ENCODE data around the gene STAU1.

STAU1 gene

DNA sequence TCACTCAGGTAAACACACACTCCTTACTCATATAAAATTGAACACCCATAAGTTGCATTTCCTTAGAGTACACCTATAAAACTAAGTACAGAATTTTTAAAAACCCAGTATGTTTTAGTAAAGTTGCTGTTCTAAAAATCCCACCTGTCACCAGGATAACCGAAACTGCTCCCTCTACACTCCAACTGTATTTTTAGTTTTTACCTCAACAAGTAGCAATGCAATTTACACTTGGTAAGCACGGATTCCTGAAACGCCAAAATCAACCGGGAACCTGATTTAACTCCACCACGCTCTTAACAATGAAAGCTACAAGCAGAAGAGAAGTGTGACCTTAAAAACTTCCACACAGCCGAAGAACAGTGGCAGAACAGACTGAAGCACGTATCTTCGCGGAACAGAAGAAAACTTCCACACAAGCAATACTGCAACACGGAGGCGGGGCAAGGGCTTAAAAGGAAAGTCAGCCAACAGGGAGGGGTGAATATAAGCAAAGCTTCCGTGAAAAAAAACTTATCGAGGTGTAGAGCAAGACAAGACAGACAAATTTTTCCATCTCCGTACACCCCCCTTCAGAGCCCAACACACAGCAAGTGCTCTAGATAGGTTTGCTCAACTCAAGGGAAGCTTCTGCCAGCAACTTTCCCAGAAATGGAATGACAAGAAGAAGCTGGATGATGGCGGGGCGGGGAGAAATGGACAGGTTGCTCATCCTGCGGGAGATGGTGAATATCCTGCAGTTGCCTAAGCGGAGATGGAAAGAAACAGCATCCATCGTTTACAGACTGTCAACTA, 1.4 kb downstream of the STAU1 start (continued):
- TF ChIP-seq ZNF341 (tag by site-specific recombination; IDR thresholded peaks at IDR 0.05; ENCODE audit: low read depth) (peak; percentile 51), KLF10 (tag by site-specific recombination; IDR thresholded peaks at IDR 0.05) (no peak), SP2 (tag by site-specific recombination; IDR thresholded peaks at IDR 0.05) (peak; percentile 20; the same call in 1 of the 2 replicates), ZNF658 (tag by site-specific recombination; IDR thresholded peaks at IDR 0.05) (no peak), ZNF571 (tag by site-specific recombination; IDR thresholded peaks at IDR 0.05) (no peak), PRDM1 (tag by site-specific recombination; IDR thresholded peaks at IDR 0.05) (peak; percentile 77; the same call in 1 of the 2 replicates), ZNF677 (tag by site-specific recombination; IDR thresholded peaks at IDR 0.05) (no peak), ZNF792 (tag by site-specific recombination; IDR thresholded peaks at IDR 0.05) (no peak), ZBTB17 (tag by site-specific recombination; IDR thresholded peaks at IDR 0.05) (peak; percentile 59; the same call in 1 of the 2 replicates), ZNF404 (tag by site-specific recombination; IDR thresholded peaks at IDR 0.05) (no peak), ZNF311 (tag by site-specific recombination; IDR thresholded peaks at IDR 0.05; ENCODE audit: borderline replicate concordance) (no peak)
- TF ChIP-seq, protein P1, sequence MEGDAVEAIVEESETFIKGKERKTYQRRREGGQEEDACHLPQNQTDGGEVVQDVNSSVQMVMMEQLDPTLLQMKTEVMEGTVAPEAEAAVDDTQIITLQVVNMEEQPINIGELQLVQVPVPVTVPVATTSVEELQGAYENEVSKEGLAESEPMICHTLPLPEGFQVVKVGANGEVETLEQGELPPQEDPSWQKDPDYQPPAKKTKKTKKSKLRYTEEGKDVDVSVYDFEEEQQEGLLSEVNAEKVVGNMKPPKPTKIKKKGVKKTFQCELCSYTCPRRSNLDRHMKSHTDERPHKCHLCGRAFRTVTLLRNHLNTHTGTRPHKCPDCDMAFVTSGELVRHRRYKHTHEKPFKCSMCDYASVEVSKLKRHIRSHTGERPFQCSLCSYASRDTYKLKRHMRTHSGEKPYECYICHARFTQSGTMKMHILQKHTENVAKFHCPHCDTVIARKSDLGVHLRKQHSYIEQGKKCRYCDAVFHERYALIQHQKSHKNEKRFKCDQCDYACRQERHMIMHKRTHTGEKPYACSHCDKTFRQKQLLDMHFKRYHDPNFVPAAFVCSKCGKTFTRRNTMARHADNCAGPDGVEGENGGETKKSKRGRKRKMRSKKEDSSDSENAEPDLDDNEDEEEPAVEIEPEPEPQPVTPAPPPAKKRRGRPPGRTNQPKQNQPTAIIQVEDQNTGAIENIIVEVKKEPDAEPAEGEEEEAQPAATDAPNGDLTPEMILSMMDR (tag by site-specific recombination; IDR thresholded peaks at IDR 0.05) = 0 out of 2 replicates have a peak, but pooled peaks have one; percentile 7
- TF ChIP-seq, protein P2, sequence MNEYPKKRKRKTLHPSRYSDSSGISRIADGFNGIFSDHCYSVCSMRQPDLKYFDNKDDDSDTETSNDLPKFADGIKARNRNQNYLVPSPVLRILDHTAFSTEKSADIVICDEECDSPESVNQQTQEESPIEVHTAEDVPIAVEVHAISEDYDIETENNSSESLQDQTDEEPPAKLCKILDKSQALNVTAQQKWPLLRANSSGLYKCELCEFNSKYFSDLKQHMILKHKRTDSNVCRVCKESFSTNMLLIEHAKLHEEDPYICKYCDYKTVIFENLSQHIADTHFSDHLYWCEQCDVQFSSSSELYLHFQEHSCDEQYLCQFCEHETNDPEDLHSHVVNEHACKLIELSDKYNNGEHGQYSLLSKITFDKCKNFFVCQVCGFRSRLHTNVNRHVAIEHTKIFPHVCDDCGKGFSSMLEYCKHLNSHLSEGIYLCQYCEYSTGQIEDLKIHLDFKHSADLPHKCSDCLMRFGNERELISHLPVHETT (tag by site-specific recombination; IDR thresholded peaks at IDR 0.05) = 0 out of 2 replicates have a peak, but pooled peaks have one; percentile 10

DNA sequence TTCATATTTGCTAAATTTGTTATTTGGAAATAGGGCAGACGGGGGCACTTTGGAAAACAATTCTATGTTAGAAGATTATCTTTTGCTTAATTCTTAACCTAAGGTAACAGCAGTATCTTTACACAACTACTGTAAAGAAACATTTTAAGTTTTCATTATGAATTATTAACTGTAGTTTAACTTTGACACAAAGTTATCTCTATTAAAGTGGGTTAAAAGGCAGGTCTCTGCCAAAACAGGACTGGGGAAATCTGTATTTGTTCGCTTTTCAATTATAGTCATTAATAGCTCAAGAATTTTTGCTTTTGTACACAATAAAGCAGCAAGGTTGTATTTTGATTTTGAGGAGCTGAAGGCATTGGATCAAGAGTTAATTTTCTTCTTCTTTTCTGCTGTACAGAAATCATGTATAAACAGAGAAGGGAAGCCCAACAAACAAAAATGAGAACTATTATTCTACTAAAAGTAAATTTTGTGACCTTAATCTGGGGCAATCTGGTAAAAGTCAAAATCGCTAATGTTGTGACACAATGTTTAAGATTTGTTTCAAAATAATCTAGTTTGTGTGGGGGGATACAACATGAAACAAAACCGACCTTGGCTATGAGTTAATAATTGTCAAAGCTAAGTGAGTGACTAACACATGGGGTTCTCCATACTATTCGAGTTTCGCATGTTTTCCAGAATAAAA, 2.9 kb downstream of the STAU1 start:
- H3K36me3 ChIP-seq (ENCODE audit: control insufficient read depth in 2 of 2, insufficient read depth in 1 of 2, low read length in 2 of 2) = no peaks in the 10 kb centered on the region; a peak in 1 of 3 replicates
- H3K9me3 ChIP-seq (ENCODE audit: control insufficient read depth, insufficient read depth, low read depth, low read length) = no peaks in the 10 kb centered on the region
- H3K4me3 ChIP-seq (ENCODE audit: low read depth, low read length) = no peak overlapping the region
- ChIA-PET CTCF (interaction anchor here (0.6 to 6.6 kb wide), 3 partner anchors 21 to 32 kb away, joined by 3 to 37 read pairs (median 5); no protein-coding TSS in a partner anchor), POLR2A (no interaction called here)
- H3K4me1 ChIP-seq (ENCODE audit: control insufficient read depth, insufficient read depth, low read length) = peaks cover 9% of the 10 kb centered on the region
- TF ChIP-seq ZNF133 (tag by site-specific recombination; IDR thresholded peaks at IDR 0.05) (no peak), ZNF404 (tag by site-specific recombination; IDR thresholded peaks at IDR 0.05) (no peak), ZNF561 (tag by site-specific recombination; IDR thresholded peaks at IDR 0.05; ENCODE audit: borderline replicate concordance) (no peak), IKZF3 (tag by site-specific recombination; IDR thresholded peaks at IDR 0.05) (no peak), ZNF354C (tag by site-specific recombination; IDR thresholded peaks at IDR 0.05; ENCODE audit: borderline replicate concordance, low read depth) (no peak), ZNF394 (tag by site-specific recombination; IDR thresholded peaks at IDR 0.05; ENCODE audit: borderline replicate concordance) (no peak), ZNF555 (tag by site-specific recombination; conservative IDR thresholded peaks at IDR 0.05) (no peak)
- TF ChIP-seq, protein P3, sequence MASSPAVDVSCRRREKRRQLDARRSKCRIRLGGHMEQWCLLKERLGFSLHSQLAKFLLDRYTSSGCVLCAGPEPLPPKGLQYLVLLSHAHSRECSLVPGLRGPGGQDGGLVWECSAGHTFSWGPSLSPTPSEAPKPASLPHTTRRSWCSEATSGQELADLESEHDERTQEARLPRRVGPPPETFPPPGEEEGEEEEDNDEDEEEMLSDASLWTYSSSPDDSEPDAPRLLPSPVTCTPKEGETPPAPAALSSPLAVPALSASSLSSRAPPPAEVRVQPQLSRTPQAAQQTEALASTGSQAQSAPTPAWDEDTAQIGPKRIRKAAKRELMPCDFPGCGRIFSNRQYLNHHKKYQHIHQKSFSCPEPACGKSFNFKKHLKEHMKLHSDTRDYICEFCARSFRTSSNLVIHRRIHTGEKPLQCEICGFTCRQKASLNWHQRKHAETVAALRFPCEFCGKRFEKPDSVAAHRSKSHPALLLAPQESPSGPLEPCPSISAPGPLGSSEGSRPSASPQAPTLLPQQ (tag by site-specific recombination; IDR thresholded peaks at IDR 0.05) = no peak
- TF ChIP-seq, protein P4, sequence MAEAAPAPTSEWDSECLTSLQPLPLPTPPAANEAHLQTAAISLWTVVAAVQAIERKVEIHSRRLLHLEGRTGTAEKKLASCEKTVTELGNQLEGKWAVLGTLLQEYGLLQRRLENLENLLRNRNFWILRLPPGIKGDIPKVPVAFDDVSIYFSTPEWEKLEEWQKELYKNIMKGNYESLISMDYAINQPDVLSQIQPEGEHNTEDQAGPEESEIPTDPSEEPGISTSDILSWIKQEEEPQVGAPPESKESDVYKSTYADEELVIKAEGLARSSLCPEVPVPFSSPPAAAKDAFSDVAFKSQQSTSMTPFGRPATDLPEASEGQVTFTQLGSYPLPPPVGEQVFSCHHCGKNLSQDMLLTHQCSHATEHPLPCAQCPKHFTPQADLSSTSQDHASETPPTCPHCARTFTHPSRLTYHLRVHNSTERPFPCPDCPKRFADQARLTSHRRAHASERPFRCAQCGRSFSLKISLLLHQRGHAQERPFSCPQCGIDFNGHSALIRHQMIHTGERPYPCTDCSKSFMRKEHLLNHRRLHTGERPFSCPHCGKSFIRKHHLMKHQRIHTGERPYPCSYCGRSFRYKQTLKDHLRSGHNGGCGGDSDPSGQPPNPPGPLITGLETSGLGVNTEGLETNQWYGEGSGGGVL (tag by site-specific recombination; IDR thresholded peaks at IDR 0.05) = no peak
- TF ChIP-seq, protein P5, sequence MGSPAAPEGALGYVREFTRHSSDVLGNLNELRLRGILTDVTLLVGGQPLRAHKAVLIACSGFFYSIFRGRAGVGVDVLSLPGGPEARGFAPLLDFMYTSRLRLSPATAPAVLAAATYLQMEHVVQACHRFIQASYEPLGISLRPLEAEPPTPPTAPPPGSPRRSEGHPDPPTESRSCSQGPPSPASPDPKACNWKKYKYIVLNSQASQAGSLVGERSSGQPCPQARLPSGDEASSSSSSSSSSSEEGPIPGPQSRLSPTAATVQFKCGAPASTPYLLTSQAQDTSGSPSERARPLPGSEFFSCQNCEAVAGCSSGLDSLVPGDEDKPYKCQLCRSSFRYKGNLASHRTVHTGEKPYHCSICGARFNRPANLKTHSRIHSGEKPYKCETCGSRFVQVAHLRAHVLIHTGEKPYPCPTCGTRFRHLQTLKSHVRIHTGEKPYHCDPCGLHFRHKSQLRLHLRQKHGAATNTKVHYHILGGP (tag by site-specific recombination; IDR thresholded peaks at IDR 0.05) = no peak
- H3K27ac ChIP-seq (ENCODE audit: extremely low read depth, low read depth, low read length) = no peak overlapping the region
